H9 (cell line): ENCODE measurements around the gene ROBO2. TPM values are rescaled to one million over a fixed set of nuclear protein-coding genes. Genes with fewer than 3 reads are reported as not detected.

ENCODE experiments used
- DNase-seq: peaks from one replicate; pipeline ENCODE4 v3.0.0-alpha.2; 2017
- H2AFZ ChIP-seq: one replicate; pipeline ENCODE4 v1.6.1; 2013; ENCODE audit warnings: mild to moderate bottlenecking, low read length, control low read depth, moderate library complexity
- H2AK5ac ChIP-seq: 2 replicates; pipeline ENCODE4 v1.6.1; 2013; ENCODE audit warnings: low read length, control low read depth, mixed read lengths; ENCODE audit not compliant: insufficient read length
- H2BK120ac ChIP-seq: one replicate; pipeline ENCODE4 v1.6.1; 2013; ENCODE audit warnings: low read depth, mild to moderate bottlenecking, low read length, control low read depth, inconsistent platforms; ENCODE audit not compliant: poor library complexity, severe bottlenecking
- H2BK12ac ChIP-seq: 2 replicates; pipeline ENCODE4 v1.6.1; 2013; ENCODE audit warnings: low read length, control low read depth, mixed read lengths, low read depth; ENCODE audit not compliant: insufficient read length
- H2BK15ac ChIP-seq: 2 replicates; pipeline ENCODE4 v1.6.1; 2013; ENCODE audit warnings: low read depth, low read length, control low read depth
- H2BK20ac ChIP-seq: one replicate; pipeline ENCODE4 v1.6.1; 2013; ENCODE audit warnings: low read depth, mild to moderate bottlenecking, low read length, control low read depth, inconsistent platforms; ENCODE audit not compliant: poor library complexity, severe bottlenecking
- H2BK5ac ChIP-seq: 2 replicates; pipeline ENCODE4 v1.6.1; 2013; ENCODE audit warnings: low read length, control low read depth, mixed read lengths; ENCODE audit not compliant: insufficient read length
- H3K14ac ChIP-seq: 2 replicates; pipeline ENCODE4 v1.6.1; 2013; ENCODE audit warnings: low read length, control low read depth; ENCODE audit not compliant: insufficient read depth
- H3K18ac ChIP-seq: 2 replicates; pipeline ENCODE4 v1.6.1; 2013; ENCODE audit warnings: low read depth, mild to moderate bottlenecking, mixed read lengths, low read length, control low read depth; ENCODE audit not compliant: insufficient read length
- H3K23ac ChIP-seq: 2 replicates; pipeline ENCODE4 v1.6.1; 2013; ENCODE audit warnings: low read length, control low read depth, mixed read lengths, low read depth; ENCODE audit not compliant: insufficient read length
- H3K23me2 ChIP-seq: 2 replicates; pipeline ENCODE4 v1.6.1; 2013; ENCODE audit warnings: low read depth, mild to moderate bottlenecking, mixed read lengths, low read length, control low read depth; ENCODE audit not compliant: insufficient read length, poor library complexity, severe bottlenecking
- H3K27ac ChIP-seq: 2 replicates; pipeline ENCODE4 v1.5.1; 2013; ENCODE audit warnings: low read length, control low read depth, mixed read lengths, low read depth; ENCODE audit not compliant: insufficient read length
- H3K27me3 ChIP-seq: 2 replicates; pipeline ENCODE4 v1.6.1; 2013; ENCODE audit warnings: low read length, control low read depth, inconsistent platforms; ENCODE audit not compliant: insufficient read depth
- H3K4ac ChIP-seq: 2 replicates; pipeline ENCODE4 v1.6.1; 2013; ENCODE audit warnings: low read depth, mild to moderate bottlenecking, control low read depth, inconsistent platforms, low read length, moderate library complexity
- H3K4me1 ChIP-seq: 2 replicates; pipeline ENCODE4 v1.6.1; 2013; ENCODE audit warnings: low read length, control low read depth, inconsistent platforms; ENCODE audit not compliant: insufficient read depth
- H3K4me2 ChIP-seq: 2 replicates; pipeline ENCODE4 v1.6.1; 2013; ENCODE audit warnings: low read length, control low read depth, mixed read lengths; ENCODE audit not compliant: insufficient read length, insufficient read depth
- H3K56ac ChIP-seq: 2 replicates; pipeline ENCODE4 v1.6.1; 2013; ENCODE audit warnings: low read depth, mild to moderate bottlenecking, mixed read lengths, low read length, control low read depth; ENCODE audit not compliant: insufficient read length
- H3K79me1 ChIP-seq: 2 replicates; pipeline ENCODE4 v1.6.1; 2013; ENCODE audit warnings: low read depth, mild to moderate bottlenecking, moderate library complexity, low read length, control low read depth, inconsistent platforms; ENCODE audit not compliant: insufficient read depth, poor library complexity, severe bottlenecking
- H3K79me2 ChIP-seq: 2 replicates; pipeline ENCODE4 v1.6.1; 2013; ENCODE audit warnings: low read length, control low read depth, inconsistent platforms; ENCODE audit not compliant: insufficient read depth
- H3K9ac ChIP-seq: 2 replicates; pipeline ENCODE4 v1.6.1; 2013; ENCODE audit warnings: low read length, control low read depth, mixed read lengths; ENCODE audit not compliant: insufficient read length; ENCODE audit errors: extremely low read depth
- H3K9me3 ChIP-seq: one replicate; pipeline ENCODE4 v1.6.1; 2013; ENCODE audit warnings: low read depth, low read length, inconsistent platforms; ENCODE audit not compliant: control insufficient read depth
- H3T11ph ChIP-seq: one replicate; pipeline ENCODE4 v1.6.1; 2013; ENCODE audit warnings: mild to moderate bottlenecking, low read length, control low read depth, inconsistent platforms
- H4K20me1 ChIP-seq: one replicate; pipeline ENCODE4 v1.6.1; 2013; ENCODE audit not compliant: control insufficient read depth, insufficient read length, insufficient read depth
- H4K5ac ChIP-seq: 2 replicates; pipeline ENCODE4 v1.6.1; 2013; ENCODE audit warnings: low read depth, mild to moderate bottlenecking, mixed read lengths, low read length, control low read depth; ENCODE audit not compliant: insufficient read length
- H4K8ac ChIP-seq: replicated peaks from 2 replicates; pipeline ENCODE4 v1.6.1; 2013; ENCODE audit warnings: low read length, control low read depth, mixed read lengths, low read depth; ENCODE audit not compliant: insufficient read length
- H4K91ac ChIP-seq: 2 replicates; pipeline ENCODE4 v1.6.1; 2013; ENCODE audit warnings: low read depth, mild to moderate bottlenecking, moderate library complexity, mixed read lengths, low read length, control low read depth; ENCODE audit not compliant: insufficient read length
- H3K27ac Mint-ChIP-seq, 3 experiments: 2 replicates in 2 of 3; 3 replicates in 1 of 3; pipeline ENCODE4 v1.8.0; 2020 to 2021; ENCODE audit warnings: mixed read lengths in 3 of 3, mild to moderate bottlenecking in 1 of 3, moderate library complexity in 1 of 3
- H3K27me3 Mint-ChIP-seq: 2 replicates; pipeline ENCODE4 v1.8.0; 2021; ENCODE audit warnings: low read depth, mild to moderate bottlenecking, moderate library complexity, mixed read lengths
- H3K36me3 Mint-ChIP-seq, 3 experiments: 2 replicates in 2 of 3; 3 replicates in 1 of 3; pipeline ENCODE4 v1.8.0; 2020 to 2021; ENCODE audit warnings: low read depth in 3 of 3, mixed read lengths in 3 of 3; ENCODE audit not compliant: insufficient read depth in 1 of 3
- H3K4me1 Mint-ChIP-seq, 2 experiments: 2 replicates each; pipeline ENCODE4 v1.8.0; 2020; ENCODE audit warnings: mixed read lengths in 2 of 2
- H3K4me3 Mint-ChIP-seq, 2 experiments: 2 replicates in 1 of 2; 3 replicates in 1 of 2; pipeline ENCODE4 v1.8.0; 2020 to 2021; ENCODE audit warnings: mild to moderate bottlenecking in 2 of 2, mixed read lengths in 2 of 2, moderate library complexity in 1 of 2
- H3K9me3 Mint-ChIP-seq, 2 experiments: 2 replicates in 1 of 2; 3 replicates in 1 of 2; pipeline ENCODE4 v1.8.0; 2020; ENCODE audit warnings: mild to moderate bottlenecking in 2 of 2, mixed read lengths in 2 of 2, moderate library complexity in 1 of 2
- whole genome bisulfite sequencing: extraction: QIAGEN DNeasy Blood & Tissue Kit; methylation state at CpG from one replicate; pipeline ENCODE4 v1.1.7; 2013; ENCODE audit warnings: missing lambda C conversion rate, low lambda C conversion rate, mixed read lengths; ENCODE audit not compliant: insufficient read length; ENCODE audit errors: extremely low coverage; 5-methylcytosine and 5-hydroxymethylcytosine counted together
- total RNA-seq: library from RNA; stranded (reverse); gene quantifications from 2 replicates; pipeline ENCODE4 v1.2.1, GENCODE V29; 2021
- TF ChIP-seq, protein P1 (sequence below): fragments of 200-600 bp; sonication (generic); conservative IDR thresholded peaks from 3 replicates; pipeline ENCODE4 v1.8.0; 2021; ENCODE audit warnings: antibody characterized with exemption, mild to moderate bottlenecking

ROBO2 gene
- total RNA-seq, 1 experiment from 2014 or later, result 2.3 TPM

DNA sequence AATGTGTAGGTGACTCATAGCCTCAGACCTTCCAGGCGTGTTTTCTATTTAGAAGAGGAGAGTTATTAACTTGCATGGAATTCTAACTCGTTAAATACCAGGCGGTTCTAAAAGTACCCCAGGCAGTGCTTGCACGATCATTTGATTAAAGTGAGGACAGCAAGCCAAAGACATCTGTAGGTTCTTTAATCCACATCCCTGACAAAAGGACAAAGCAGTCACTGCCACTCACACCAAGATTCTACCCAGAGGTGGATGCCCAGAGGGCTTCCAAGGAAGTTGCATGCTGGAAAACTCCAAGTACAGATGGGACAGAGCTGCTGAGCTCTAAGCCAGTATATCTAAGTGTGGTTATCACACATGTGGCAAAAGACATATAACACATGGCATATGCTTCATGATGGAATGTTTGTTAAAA is 372.1 kb downstream of the ROBO2 start:
- no peak overlapping the region for H4K91ac ChIP-seq
- Mint-ChIP-seq H3K4me1 (no peaks in the 10 kb centered on the region), H3K36me3 (no peaks in the 10 kb centered on the region), H3K27me3 (no peaks in the 10 kb centered on the region), H3K4me3 (no peak overlapping the region), H3K9me3 (no peaks in the 10 kb centered on the region), H3K27ac (no peak overlapping the region)
- no peak overlapping the region for H2BK20ac ChIP-seq
- no peaks in the 10 kb centered on the region for H3K23me2 ChIP-seq
- H3K56ac ChIP-seq, result no peak overlapping the region
- no peak overlapping the region for H3K18ac ChIP-seq
- H2AK5ac ChIP-seq, result no peak overlapping the region
- no peaks in the 10 kb centered on the region for H3K79me1 ChIP-seq
- TF ChIP-seq, protein P1, sequence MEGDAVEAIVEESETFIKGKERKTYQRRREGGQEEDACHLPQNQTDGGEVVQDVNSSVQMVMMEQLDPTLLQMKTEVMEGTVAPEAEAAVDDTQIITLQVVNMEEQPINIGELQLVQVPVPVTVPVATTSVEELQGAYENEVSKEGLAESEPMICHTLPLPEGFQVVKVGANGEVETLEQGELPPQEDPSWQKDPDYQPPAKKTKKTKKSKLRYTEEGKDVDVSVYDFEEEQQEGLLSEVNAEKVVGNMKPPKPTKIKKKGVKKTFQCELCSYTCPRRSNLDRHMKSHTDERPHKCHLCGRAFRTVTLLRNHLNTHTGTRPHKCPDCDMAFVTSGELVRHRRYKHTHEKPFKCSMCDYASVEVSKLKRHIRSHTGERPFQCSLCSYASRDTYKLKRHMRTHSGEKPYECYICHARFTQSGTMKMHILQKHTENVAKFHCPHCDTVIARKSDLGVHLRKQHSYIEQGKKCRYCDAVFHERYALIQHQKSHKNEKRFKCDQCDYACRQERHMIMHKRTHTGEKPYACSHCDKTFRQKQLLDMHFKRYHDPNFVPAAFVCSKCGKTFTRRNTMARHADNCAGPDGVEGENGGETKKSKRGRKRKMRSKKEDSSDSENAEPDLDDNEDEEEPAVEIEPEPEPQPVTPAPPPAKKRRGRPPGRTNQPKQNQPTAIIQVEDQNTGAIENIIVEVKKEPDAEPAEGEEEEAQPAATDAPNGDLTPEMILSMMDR, result no peak
- no peak for DNase-seq
- no peak overlapping the region for H3K4me2 ChIP-seq
- H3T11ph ChIP-seq, result no peak overlapping the region
- H3K27me3 ChIP-seq, result no peaks in the 10 kb centered on the region
- H3K9ac ChIP-seq, result no peak overlapping the region
- H3K4me1 ChIP-seq, result no peaks in the 10 kb centered on the region; the same call in 1 of the 2 replicates
- no peak overlapping the region for H2BK12ac ChIP-seq
- H3K27ac ChIP-seq, result no peak overlapping the region
- H3K14ac ChIP-seq, result no peak overlapping the region
- no peak overlapping the region for H3K23ac ChIP-seq
- no peak overlapping the region for H2AFZ ChIP-seq
- no peak overlapping the region for H3K4ac ChIP-seq
- WGBS, result no CpG with 5 or more reads among the region's 4 CpGs
- no peak overlapping the region for H2BK120ac ChIP-seq
- H4K20me1 ChIP-seq, result no peaks in the 10 kb centered on the region
- no peak overlapping the region for H2BK15ac ChIP-seq
- H4K5ac ChIP-seq, result no peak overlapping the region
- no peak overlapping the region for H2BK5ac ChIP-seq
- no peaks in the 10 kb centered on the region for H3K79me2 ChIP-seq
- H4K8ac ChIP-seq, result no peak overlapping the region
- H3K9me3 ChIP-seq, result no peaks in the 10 kb centered on the region
